ENCODE results near the gene ADCY2.

ADCY2 gene

GRCh38 chr5:7668161-7668560, 272.2 kb downstream of the ADCY2 start (continued):
- TF ChIP-seq ZNF518A (tag by site-specific recombination; conservative IDR thresholded peaks at IDR 0.05; ENCODE audit: low read depth) = no peak

GRCh38 chr5:7668627-7669026, 272.7 kb downstream of the ADCY2 start:
- H3K36me3 ChIP-seq (ENCODE audit: control insufficient read depth in 2 of 2, insufficient read depth in 1 of 2, low read length in 2 of 2) = no peaks in the 10 kb centered on the region
- no peaks in the 10 kb centered on the region for H3K9me3 ChIP-seq (ENCODE audit: control insufficient read depth, insufficient read depth, low read depth, low read length)
- ChIA-PET POLR2A (no interaction called here), CTCF (no interaction called here)
- no peak overlapping the region for H3K4me3 ChIP-seq (ENCODE audit: low read depth, low read length)
- no peak overlapping the region for H3K27ac ChIP-seq (ENCODE audit: extremely low read depth, low read depth, low read length)
- no peaks in the 10 kb centered on the region for H3K4me1 ChIP-seq (ENCODE audit: control insufficient read depth, insufficient read depth, low read length)
- TF ChIP-seq KLF7 (tag by site-specific recombination; IDR thresholded peaks at IDR 0.05; ENCODE audit: borderline replicate concordance) = no peak
- no peak for TF ChIP-seq ZNF266 (tag by site-specific recombination; IDR thresholded peaks at IDR 0.05; ENCODE audit: low read depth)
- no peak for TF ChIP-seq ZNF610 (tag by site-specific recombination; IDR thresholded peaks at IDR 0.05; ENCODE audit: borderline replicate concordance)
- TF ChIP-seq PRDM4 (tag by site-specific recombination; IDR thresholded peaks at IDR 0.05) = no peak
- TF ChIP-seq ZNF501 (tag by site-specific recombination; IDR thresholded peaks at IDR 0.05) = no peak
- TF ChIP-seq ZNF837 (tag by site-specific recombination; IDR thresholded peaks at IDR 0.05) = no peak
- TF ChIP-seq PRDM10 (tag by site-specific recombination; IDR thresholded peaks at IDR 0.05) = no peak
- no peak for TF ChIP-seq RBAK (tag by site-specific recombination; IDR thresholded peaks at IDR 0.05)
- no peak for TF ChIP-seq ZNF645 (tag by site-specific recombination; IDR thresholded peaks at IDR 0.05)
- no peak for TF ChIP-seq ZNF223 (tag by site-specific recombination; IDR thresholded peaks at IDR 0.05)
- no peak for TF ChIP-seq ZBTB6 (tag by site-specific recombination; IDR thresholded peaks at IDR 0.05)
- TF ChIP-seq ZNF76 (tag by site-specific recombination; IDR thresholded peaks at IDR 0.05; ENCODE audit: borderline replicate concordance, low read depth) = no peak
- TF ChIP-seq ZNF324 (tag by site-specific recombination; IDR thresholded peaks at IDR 0.05) = no peak
- TF ChIP-seq KLF10 (tag by site-specific recombination; IDR thresholded peaks at IDR 0.05) = no peak
- no peak for TF ChIP-seq ZNF10 (tag by site-specific recombination; IDR thresholded peaks at IDR 0.05)

Data from HEK293 (cell line).